AG04450 (cell line): Measurements from ENCODE around the gene CMTM1. TPM values are rescaled to one million over a fixed set of nuclear protein-coding genes. Genes with fewer than 3 reads are reported as not detected.

Experiments used
- CTCF ChIA-PET: fragments of 300-600, 350-600 bp; formaldehyde crosslinking; extraction: SDS; loops from one replicate; lab custom pipeline; 2022; ENCODE audit warnings: antibody characterized with exemption, inconsistent platforms; lab: Charles Lee
- POLR2A ChIA-PET: fragments of 350-600 bp; formaldehyde crosslinking; extraction: SDS; loops from one replicate; lab custom pipeline; 2021; ENCODE audit warnings: antibody characterized with exemption, inconsistent platforms; lab: Yijun Ruan, JAX
- DNase-seq: peaks from one replicate; pipeline ENCODE4 v3.0.0-alpha.2; 2011; ENCODE audit warnings: low read depth, low spot score
- H3K27ac ChIP-seq: one replicate; pipeline ENCODE4 v1.5.1; 2012; ENCODE audit warnings: low read depth, low read length, control low read depth
- H3K27me3 ChIP-seq: one replicate; pipeline ENCODE4 v1.6.0; 2012; ENCODE audit warnings: low read length; ENCODE audit not compliant: control insufficient read depth, insufficient read depth
- H3K4me3 ChIP-seq: 2 replicates; pipeline ENCODE4 v1.5.1; 2011; ENCODE audit warnings: mild to moderate bottlenecking, low read depth, low read length, control low read depth
- H3K9me3 ChIP-seq: 2 replicates; pipeline ENCODE4 v1.5.1; 2012; ENCODE audit warnings: low read length; ENCODE audit not compliant: control insufficient read depth, insufficient read depth
- polyA plus RNA-seq: library from polyadenylated mRNA; depleted of rRNA; stranded (reverse); fragments of >200 nt; gene quantifications from 2 replicates; pipeline ENCODE4 v1.2.3, GENCODE V29; 2011
- TF ChIP-seq, protein P1 (sequence below): IDR thresholded peaks from 2 replicates; pipeline ENCODE4 v1.5.1; 2011; ENCODE audit warnings: low read depth, low read length, control low read depth, inconsistent platforms

The CMTM1 gene
- polyA plus RNA-seq, 1 experiment: 1.6 TPM

DNA sequence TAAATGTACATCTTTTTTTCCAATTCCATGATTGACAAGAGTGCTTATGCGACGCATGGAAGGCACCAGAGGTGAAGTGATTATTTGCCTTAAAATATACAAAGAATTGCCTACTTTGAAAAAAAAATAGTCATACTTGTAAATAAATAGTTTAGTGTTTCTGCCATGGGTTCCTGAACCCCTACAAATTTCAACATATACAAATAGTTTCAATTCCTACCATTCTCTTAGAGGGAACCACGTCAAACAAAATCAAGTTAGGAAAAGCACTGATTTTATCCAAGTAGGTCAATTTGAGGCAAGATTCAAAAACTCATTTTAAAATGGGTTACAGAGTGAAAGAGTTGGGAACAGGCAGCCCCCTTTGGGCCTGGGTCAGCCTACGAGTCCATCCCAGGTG lies 49.9 kb downstream of the CMTM1 start:
- H3K27ac ChIP-seq: peak overlapping the region; percentile 57
- H3K9me3 ChIP-seq: peaks cover 4% of the 10 kb centered on the region; the same call in 1 of the 2 replicates
- DNase-seq: no peak
- TF ChIP-seq, protein P1, sequence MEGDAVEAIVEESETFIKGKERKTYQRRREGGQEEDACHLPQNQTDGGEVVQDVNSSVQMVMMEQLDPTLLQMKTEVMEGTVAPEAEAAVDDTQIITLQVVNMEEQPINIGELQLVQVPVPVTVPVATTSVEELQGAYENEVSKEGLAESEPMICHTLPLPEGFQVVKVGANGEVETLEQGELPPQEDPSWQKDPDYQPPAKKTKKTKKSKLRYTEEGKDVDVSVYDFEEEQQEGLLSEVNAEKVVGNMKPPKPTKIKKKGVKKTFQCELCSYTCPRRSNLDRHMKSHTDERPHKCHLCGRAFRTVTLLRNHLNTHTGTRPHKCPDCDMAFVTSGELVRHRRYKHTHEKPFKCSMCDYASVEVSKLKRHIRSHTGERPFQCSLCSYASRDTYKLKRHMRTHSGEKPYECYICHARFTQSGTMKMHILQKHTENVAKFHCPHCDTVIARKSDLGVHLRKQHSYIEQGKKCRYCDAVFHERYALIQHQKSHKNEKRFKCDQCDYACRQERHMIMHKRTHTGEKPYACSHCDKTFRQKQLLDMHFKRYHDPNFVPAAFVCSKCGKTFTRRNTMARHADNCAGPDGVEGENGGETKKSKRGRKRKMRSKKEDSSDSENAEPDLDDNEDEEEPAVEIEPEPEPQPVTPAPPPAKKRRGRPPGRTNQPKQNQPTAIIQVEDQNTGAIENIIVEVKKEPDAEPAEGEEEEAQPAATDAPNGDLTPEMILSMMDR: no peak
- H3K27me3 ChIP-seq: no peaks in the 10 kb centered on the region
- ChIA-PET POLR2A (no interaction called here), CTCF (interaction anchor here (4.5 kb wide), 1 partner anchor 7 kb away, joined by 47 read pairs; no protein-coding TSS in a partner anchor)
- no peak overlapping the region for H3K4me3 ChIP-seq

DNA sequence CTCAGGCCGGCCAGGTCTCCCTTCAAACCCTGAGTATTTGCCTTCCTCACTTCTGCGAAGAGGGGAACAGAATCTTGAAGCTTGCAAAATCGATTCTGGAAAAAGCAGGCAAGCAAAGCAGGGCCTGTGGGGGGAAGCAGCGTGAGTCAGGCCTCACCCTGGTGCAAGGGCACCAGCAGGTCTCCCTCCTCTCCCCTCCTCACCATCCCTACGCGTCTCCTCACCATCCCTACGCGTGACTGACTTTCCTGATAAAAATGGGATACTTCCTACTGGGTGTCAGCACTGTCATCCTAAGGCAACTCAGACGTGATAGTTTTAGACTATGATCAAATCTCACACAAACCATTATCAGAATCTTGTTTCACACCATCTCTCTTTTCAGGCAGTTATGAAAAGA lies 50.4 kb downstream of the CMTM1 start:
- no peaks in the 10 kb centered on the region for H3K27me3 ChIP-seq
- no peak for DNase-seq
- peaks cover 4% of the 10 kb centered on the region; the same call in 1 of the 2 replicates for H3K9me3 ChIP-seq
- TF ChIP-seq, protein P1: no peak
- no peak overlapping the region for H3K4me3 ChIP-seq
- POLR2A ChIA-PET: no interaction called here
- CTCF ChIA-PET: interaction anchor here (1.0 to 5.1 kb wide), 3 partner anchors 8 to 251 kb away, joined by 3 to 47 read pairs (median 33); no protein-coding TSS in a partner anchor
- peak overlapping the region; percentile 57 for H3K27ac ChIP-seq

DNA sequence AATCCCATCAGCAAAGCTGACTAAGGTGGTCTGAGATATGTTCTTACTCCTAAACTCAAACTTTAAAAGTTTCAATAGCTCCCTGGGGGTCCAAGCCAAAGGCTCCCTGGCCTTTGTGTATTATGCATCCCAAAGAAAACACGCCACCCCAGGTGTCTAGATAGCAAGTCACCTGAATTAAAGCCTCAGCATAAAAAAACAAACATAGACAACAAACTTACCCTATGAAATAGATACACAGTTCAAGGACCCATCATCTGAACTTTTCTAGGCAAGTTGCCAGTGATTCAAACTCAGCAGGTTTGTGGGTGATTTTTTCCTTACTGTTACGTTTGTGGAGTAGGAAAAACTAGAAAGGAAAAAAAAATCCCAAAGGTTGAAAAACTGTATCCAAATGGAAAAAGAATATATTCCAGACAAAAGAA lies 50.8 kb downstream of the CMTM1 start:
- ChIA-PET POLR2A (interaction anchor here (1.8 kb wide), 1 partner anchor 45 kb away, joined by 5 read pairs; no protein-coding TSS in a partner anchor), CTCF (interaction anchor here (0.9 to 5.1 kb wide), 5 partner anchors 8 to 251 kb away, joined by 3 to 47 read pairs (median 3); partner anchors contain the start of gene NAE1)
- DNase-seq: no peak

DNA sequence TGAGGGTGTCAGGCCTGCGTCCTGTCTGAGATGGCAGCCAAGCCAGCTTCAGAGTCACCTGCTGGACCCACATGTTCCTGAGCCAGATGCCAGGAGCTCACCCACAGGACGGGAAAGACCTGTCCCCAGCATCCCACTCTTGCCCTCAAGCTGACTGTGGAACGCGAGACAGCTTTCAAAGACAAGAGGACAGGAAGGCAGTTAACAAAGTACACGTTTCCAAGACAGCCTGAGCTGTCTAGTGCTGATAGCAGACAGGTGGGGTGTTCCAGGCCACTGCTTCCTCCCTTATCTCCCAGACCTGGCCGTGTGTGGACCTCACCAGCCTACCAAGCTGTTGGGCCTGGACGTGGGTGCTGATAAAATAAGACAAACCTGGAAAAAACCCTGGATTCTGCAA lies 51.5 kb downstream of the CMTM1 start:
- DNase-seq: no peak
- TF ChIP-seq, protein P1: no peak
- no peak overlapping the region for H3K27ac ChIP-seq
- ChIA-PET CTCF (interaction anchor here (0.9 to 5.1 kb wide), 5 partner anchors 9 to 213 kb away, joined by 3 to 47 read pairs (median 3); partner anchors contain the start of gene NAE1), POLR2A (interaction anchor here (1.2 to 1.8 kb wide), 2 partner anchors 9 to 44 kb away, joined by 3 to 5 read pairs; no protein-coding TSS in a partner anchor)
- H3K4me3 ChIP-seq: no peak overlapping the region
- H3K9me3 ChIP-seq: no peaks in the 10 kb centered on the region; the same call in 1 of the 2 replicates
- no peaks in the 10 kb centered on the region for H3K27me3 ChIP-seq

More for the DNA sequence above, 50.8 kb downstream of the CMTM1 start:
- Histone ChIP-seq H3K9me3 (peaks cover 4% of the 10 kb centered on the region; the same call in 1 of the 2 replicates), H3K4me3 (no peak overlapping the region), H3K27me3 (no peaks in the 10 kb centered on the region), H3K27ac (peak overlapping the region; percentile 57)
- TF ChIP-seq, protein P1: no peak
